Smooth muscle cell (in vitro differentiated cells): ENCODE results near the gene STIM1. TPM values are rescaled to one million over a fixed set of nuclear protein-coding genes. Genes with fewer than 3 reads are reported as not detected.

Experiments
- DNase-seq: peaks from one replicate; lab custom pipeline; 2025; ENCODE audit not compliant: unreplicated experiment; lab: John Stamatoyannopoulos, UW
- H2AFZ ChIP-seq: fragments of 200-600 bp; sonication (generic); 2 replicates; pipeline ENCODE4 v1.6.0; 2016; ENCODE audit warnings: antibody characterized with exemption, low read depth, mild to moderate bottlenecking
- H3F3A ChIP-seq: fragments of 200-600 bp; sonication (generic); 2 replicates; pipeline ENCODE4 v1.6.0; 2017; ENCODE audit warnings: antibody characterized with exemption, low read depth
- H3K27ac ChIP-seq: fragments of 200-600 bp; sonication (generic); 2 replicates; pipeline ENCODE4 v1.5.1; 2016; ENCODE audit warnings: low read depth, mild to moderate bottlenecking
- H3K27me3 ChIP-seq: fragments of 200-600 bp; sonication (generic); 2 replicates; pipeline ENCODE4 v1.6.1; 2016; ENCODE audit warnings: low read depth, mild to moderate bottlenecking
- H3K36me3 ChIP-seq: fragments of 200-600 bp; sonication (generic); 2 replicates; pipeline ENCODE4 v1.5.1; 2016; ENCODE audit warnings: low read depth
- H3K4me1 ChIP-seq: fragments of 200-600 bp; sonication (generic); 2 replicates; pipeline ENCODE4 v1.5.1; 2016; ENCODE audit warnings: low read depth
- H3K4me2 ChIP-seq: fragments of 200-600 bp; sonication (generic); 2 replicates; pipeline ENCODE4 v1.6.0; 2016; ENCODE audit warnings: mild to moderate bottlenecking
- H3K4me3 ChIP-seq: fragments of 200-600 bp; sonication (generic); 2 replicates; pipeline ENCODE4 v1.5.1; 2016; ENCODE audit warnings: mild to moderate bottlenecking
- H3K79me2 ChIP-seq: fragments of 200-600 bp; sonication (generic); 2 replicates; pipeline ENCODE4 v1.6.0; 2016; ENCODE audit warnings: low read depth, mild to moderate bottlenecking
- H3K9ac ChIP-seq: fragments of 200-600 bp; sonication (generic); 2 replicates; pipeline ENCODE4 v1.6.0; 2016; ENCODE audit warnings: low read depth
- H3K9me3 ChIP-seq: fragments of 200-600 bp; sonication (generic); replicated peaks from 2 replicates; pipeline ENCODE4 v1.5.1; 2016; ENCODE audit warnings: low read depth
- H4K20me1 ChIP-seq: fragments of 200-600 bp; sonication (generic); 2 replicates; pipeline ENCODE4 v1.6.0; 2016; ENCODE audit warnings: low read depth
- CTCF ChIP-seq: fragments of 200-600 bp; sonication (generic); IDR thresholded peaks from 2 replicates; pipeline ENCODE4 v1.5.1; 2017; ENCODE audit warnings: borderline replicate concordance, mild to moderate bottlenecking, antibody characterized with exemption; ENCODE audit not compliant: insufficient read depth, poor library complexity, severe bottlenecking
- WGBS: methylation state at CpG from one replicate; pipeline ENCODE4 v1.1.7; 2016; ENCODE audit warnings: low lambda C conversion rate; 5-methylcytosine and 5-hydroxymethylcytosine counted together
- polyA plus RNA-seq: library from polyadenylated mRNA; unstranded; fragments of >200 nt; fragmentation: Nextera tagmentation; extraction: Ambion mirVana; gene quantifications from 2 replicates; pipeline ENCODE4 v1.2.1, GENCODE V29; 2016
- total RNA-seq: library from RNA; depleted of rRNA; stranded (reverse); fragments of >200 nt; gene quantifications from 2 replicates; pipeline ENCODE4 v1.2.3, GENCODE V29; 2014

STIM1 gene
- total and polyA plus RNA-seq, 2 experiments from 2014 or later: 15.3 to 31.5 TPM

- Histone ChIP-seq H3K4me2 (no peak overlapping the region), H3F3A (no peaks in the 10 kb centered on the region), H2AFZ (no peak overlapping the region), H3K27ac (no peak overlapping the region), H3K27me3 (no peaks in the 10 kb centered on the region), H3K9me3 (no peaks in the 10 kb centered on the region), H4K20me1 (no peaks in the 10 kb centered on the region), H3K36me3 (no peaks in the 10 kb centered on the region), H3K9ac (no peak overlapping the region), H3K4me1 (no peaks in the 10 kb centered on the region), H3K79me2 (peaks cover 7% of the 10 kb centered on the region), H3K4me3 (no peak overlapping the region)
- TF ChIP-seq CTCF: no peak
- 96% methylated on average over 2 of the region's 2 CpGs for WGBS
- no peak for DNase-seq
These were observed 176.6 kb downstream of the STIM1 start for GRCh38 chr11:4032097-4032496.

- Histone ChIP-seq H4K20me1 (no peaks in the 10 kb centered on the region), H3K9me3 (no peaks in the 10 kb centered on the region), H3K4me3 (no peak overlapping the region), H3K27ac (no peak overlapping the region), H3K4me2 (no peak overlapping the region), H3K79me2 (peaks cover 7% of the 10 kb centered on the region), H3K4me1 (no peaks in the 10 kb centered on the region), H3F3A (no peaks in the 10 kb centered on the region), H3K9ac (no peak overlapping the region), H2AFZ (no peak overlapping the region), H3K36me3 (no peaks in the 10 kb centered on the region), H3K27me3 (no peaks in the 10 kb centered on the region)
- 94% methylated on average over 4 of the region's 4 CpGs for WGBS
- no peak for DNase-seq
- no peak for TF ChIP-seq CTCF
These were observed 180.5 kb downstream of the STIM1 start for GRCh38 chr11:4035985-4036384.

GRCh38 chr11:4039011-4039410 is 183.5 kb downstream of the STIM1 start:
- Histone ChIP-seq H3K79me2 (peaks cover 7% of the 10 kb centered on the region), H3K9ac (no peak overlapping the region), H2AFZ (no peak overlapping the region), H3K27me3 (no peaks in the 10 kb centered on the region), H3K9me3 (no peaks in the 10 kb centered on the region), H3K4me1 (no peaks in the 10 kb centered on the region), H3K4me3 (no peak overlapping the region), H4K20me1 (no peaks in the 10 kb centered on the region), H3K4me2 (no peak overlapping the region), H3F3A (no peaks in the 10 kb centered on the region), H3K36me3 (no peaks in the 10 kb centered on the region), H3K27ac (peak overlapping the region; percentile 11)
- WGBS: 90% methylated on average over 3 of the region's 3 CpGs
- TF ChIP-seq CTCF: no peak
- DNase-seq: no peak

GRCh38 chr11:4040461-4040860 is 185.0 kb downstream of the STIM1 start:
- no peak for DNase-seq
- TF ChIP-seq CTCF: no peak
- WGBS: 70% methylated on average over 1 of the region's 1 CpG
- H2AFZ ChIP-seq: no peak overlapping the region
- no peaks in the 10 kb centered on the region for H3K27me3 ChIP-seq
- no peak overlapping the region for H3K4me2 ChIP-seq
- H4K20me1 ChIP-seq: no peaks in the 10 kb centered on the region
- H3K9me3 ChIP-seq: no peaks in the 10 kb centered on the region
- peaks cover 1% of the 10 kb centered on the region for H3K79me2 ChIP-seq
- no peak overlapping the region for H3K27ac ChIP-seq
- no peak overlapping the region for H3K4me3 ChIP-seq
- no peaks in the 10 kb centered on the region for H3K36me3 ChIP-seq
- H3K4me1 ChIP-seq: no peaks in the 10 kb centered on the region
- H3F3A ChIP-seq: peaks cover 3% of the 10 kb centered on the region
- H3K9ac ChIP-seq: no peak overlapping the region
